Tibial nerve (tissue), 4 donors: Measurements from ENCODE around the gene ADGRE1. TPM values are rescaled to one million over a fixed set of nuclear protein-coding genes. Genes with fewer than 3 reads are reported as not detected.

Experiments used
- DNase-seq, 2 donors: peaks; one replicate each; pipeline ENCODE4 v3.0.0-alpha.2; 2019; ENCODE audit warnings: low spot score in 2 of 2
- H3K27ac ChIP-seq, 4 donors: fragments of 200-600 bp; sonication (generic) in 3 of 4; one replicate each; pipeline ENCODE4 v1.5.1; 2017 to 2019; ENCODE audit warnings: mild to moderate bottlenecking in 1 of 4
- H3K27me3 ChIP-seq, 2 donors: fragments of 200-600 bp; sonication (generic) in 1 of 2; one replicate each; pipeline versions ENCODE4 v1.5.1 to v1.6.0; 2017 to 2019
- H3K36me3 ChIP-seq, 3 donors: fragments of 200-600 bp; sonication (generic); one replicate each; pipeline ENCODE4 v1.5.1; 2018 to 2019
- H3K4me1 ChIP-seq, 4 donors: fragments of 200-600 bp; sonication (generic) in 3 of 4; one replicate each; pipeline ENCODE4 v1.5.1; 2017 to 2019
- H3K4me3 ChIP-seq, 4 donors: fragments of 200-600 bp; sonication (generic) in 3 of 4; one replicate each; pipeline ENCODE4 v1.5.1; 2017 to 2019; ENCODE audit warnings: mild to moderate bottlenecking in 1 of 4, moderate library complexity in 1 of 4
- H3K9me3 ChIP-seq, 4 donors: fragments of 200-600 bp; sonication (generic) in 3 of 4; one replicate each; pipeline ENCODE4 v1.5.1; 2017 to 2019
- CTCF ChIP-seq, 5 experiments: fragments of 200-600 bp in 3 of 5; fragments of 450-650 bp in 2 of 5; sonication (generic) in 3 of 5; IDR thresholded peaks; one replicate each; pipeline ENCODE4 v1.5.1; 2016 to 2019; ENCODE audit warnings: antibody characterized with exemption in 5 of 5, mild to moderate bottlenecking in 3 of 5, moderate library complexity in 2 of 5
- EP300 ChIP-seq, 2 donors: sonication (generic); formaldehyde crosslinking; IDR thresholded peaks; one replicate each; pipeline ENCODE4 v1.6.1; 2017; ENCODE audit warnings: antibody characterized with exemption in 2 of 2, mild to moderate bottlenecking in 1 of 2
- POLR2A ChIP-seq, 2 donors: fragments of 450-650 bp; IDR thresholded peaks; one replicate each; pipeline ENCODE4 v1.6.1; 2017; ENCODE audit warnings: antibody characterized with exemption in 2 of 2, mild to moderate bottlenecking in 2 of 2, moderate library complexity in 2 of 2
- WGBS, 2 donors: methylation state at CpG; one replicate each; pipeline ENCODE4 v1.1.5; 2018; 5-methylcytosine and 5-hydroxymethylcytosine counted together
- total RNA-seq, 4 donors: library from RNA; depleted of rRNA; stranded (reverse); fragments of >200 nt; gene quantifications; one replicate each; pipeline ENCODE4 v1.1.0, GENCODE V29; 2016

ADGRE1 gene
- total RNA-seq, 4 donors from 2014 or later = 0.20 to 1.7 (median 0.21) TPM; not detected in 1

DNA sequence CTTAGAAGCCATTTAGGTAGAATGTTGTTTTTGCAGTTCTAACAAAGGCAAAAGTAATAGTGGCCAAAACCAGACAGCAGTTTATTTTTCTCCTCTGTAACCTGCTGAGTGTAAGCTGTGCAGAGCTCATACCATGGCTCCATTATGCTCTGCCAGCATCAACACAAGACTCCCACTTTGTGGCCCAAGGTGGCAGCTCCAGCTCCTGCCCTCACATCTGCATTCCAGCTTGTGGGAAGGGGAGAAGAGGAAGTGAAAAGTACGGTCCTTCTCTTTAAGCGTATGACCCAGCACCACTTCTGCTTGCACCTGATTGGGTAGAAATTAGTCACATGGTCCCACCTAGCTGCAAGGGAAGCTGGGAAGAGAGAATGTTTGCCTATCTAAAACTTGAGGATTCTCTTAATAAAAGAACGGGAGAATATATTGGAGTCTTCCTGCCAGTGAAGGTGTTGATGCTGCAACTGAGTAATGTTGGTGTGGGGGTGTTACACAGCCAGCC is 19.2 kb downstream of the ADGRE1 start:
- peaks cover 0 to 55% (median 9%) of the 10 kb centered on the region in 4 donors for H3K9me3 ChIP-seq
- H3K27me3 ChIP-seq = no peaks in the 10 kb centered on the region
- no peak overlapping the region for H3K4me3 ChIP-seq
- DNase-seq = no peak
- no peak overlapping the region for H3K27ac ChIP-seq
- H3K4me1 ChIP-seq = no peaks in the 10 kb centered on the region
- WGBS, 2 donors = 50 to 51% methylated on average over 3 of the region's 3 CpGs
- no peaks in the 10 kb centered on the region for H3K36me3 ChIP-seq
- TF ChIP-seq EP300 (IDR thresholded peaks at IDR 0.05) (no peak), POLR2A (IDR thresholded peaks at IDR 0.05) (no peak), CTCF (IDR thresholded peaks at IDR 0.05) (no peak)

DNA sequence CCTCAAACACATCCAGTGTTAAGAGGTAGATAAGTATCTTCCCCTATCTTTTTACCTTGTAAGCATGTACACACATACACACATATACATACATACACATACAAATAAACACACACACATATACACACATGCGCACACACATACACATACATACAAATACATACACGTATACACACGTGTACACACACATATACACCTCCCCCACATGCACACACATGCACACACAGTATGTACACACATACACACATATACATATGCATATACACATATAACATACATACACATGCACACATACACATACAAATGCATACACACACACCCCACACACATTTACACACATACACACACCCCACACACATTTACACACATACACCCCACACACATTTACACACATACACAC is 24.1 kb downstream of the ADGRE1 start:
- no peaks in the 10 kb centered on the region for H3K27me3 ChIP-seq
- no peaks in the 10 kb centered on the region for H3K36me3 ChIP-seq
- peaks cover 0 to 53% (median 12%) of the 10 kb centered on the region in 4 donors for H3K9me3 ChIP-seq
- H3K4me3 ChIP-seq = no peak overlapping the region
- H3K27ac ChIP-seq = no peak overlapping the region
- WGBS, 2 donors = 47 to 49% methylated on average over 3 of the region's 3 CpGs
- no peak for TF ChIP-seq CTCF (IDR thresholded peaks at IDR 0.05)
- TF ChIP-seq EP300 (IDR thresholded peaks at IDR 0.05) = no peak
- TF ChIP-seq POLR2A (IDR thresholded peaks at IDR 0.05) = no peak
- H3K4me1 ChIP-seq = no peaks in the 10 kb centered on the region
- DNase-seq = no peak

DNA sequence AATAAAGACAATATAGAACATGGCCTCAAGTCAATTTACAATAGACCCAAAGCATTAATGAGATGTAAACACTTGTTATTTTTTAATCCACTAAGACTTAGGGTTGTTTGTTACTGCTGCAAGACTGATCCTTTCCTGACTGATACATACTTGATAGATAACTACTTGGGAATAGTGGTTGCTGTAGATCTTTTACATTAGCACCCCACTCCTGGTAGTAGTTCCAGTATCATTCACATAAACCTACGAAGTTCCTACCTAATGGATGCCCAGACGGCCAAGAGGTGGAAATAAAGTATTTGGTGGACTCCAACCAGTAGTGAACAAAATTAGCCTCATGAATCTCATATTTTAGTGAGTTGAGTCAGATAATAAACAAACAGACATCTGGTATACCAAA is 26.9 kb downstream of the ADGRE1 start:
- DNase-seq = no peak
- no peaks in the 10 kb centered on the region for H3K36me3 ChIP-seq
- H3K27ac ChIP-seq = no peak overlapping the region
- no peak overlapping the region for H3K4me3 ChIP-seq
- H3K4me1 ChIP-seq = no peaks in the 10 kb centered on the region
- H3K27me3 ChIP-seq = no peaks in the 10 kb centered on the region
- TF ChIP-seq CTCF (IDR thresholded peaks at IDR 0.05) = no peak
- H3K9me3 ChIP-seq = peaks cover 0 to 36% (median 6%) of the 10 kb centered on the region in 4 donors
- 58 to 59% methylated on average over 2 of the region's 2 CpGs for WGBS, 2 donors

DNA sequence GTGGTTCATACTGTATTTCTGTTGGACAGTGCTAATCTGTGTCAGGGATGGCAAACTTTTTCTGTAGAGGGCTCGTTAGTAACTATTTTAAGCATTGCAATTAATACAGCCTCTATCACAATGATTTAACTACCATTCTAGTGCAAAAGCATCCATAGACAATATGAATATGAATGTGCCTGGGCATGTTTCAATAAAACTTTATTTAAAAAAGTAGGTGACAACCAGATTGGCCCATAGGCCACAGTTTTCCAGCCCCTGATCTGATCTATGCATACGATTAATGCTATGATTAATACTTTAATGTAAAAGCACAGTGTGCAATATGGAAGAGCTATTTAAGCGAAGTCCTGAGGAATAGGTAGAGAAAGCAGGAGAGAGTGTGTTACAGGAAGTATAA is 29.6 kb downstream of the ADGRE1 start:
- Histone ChIP-seq H3K36me3 (no peaks in the 10 kb centered on the region), H3K27ac (no peak overlapping the region), H3K4me1 (no peaks in the 10 kb centered on the region), H3K4me3 (no peak overlapping the region), H3K27me3 (no peaks in the 10 kb centered on the region), H3K9me3 (peaks cover 0 to 49% (median 6%) of the 10 kb centered on the region in 4 donors)
- WGBS, 2 donors = 81 to 83% methylated on average over 3 of the region's 3 CpGs
- TF ChIP-seq EP300 (IDR thresholded peaks at IDR 0.05) (no peak), CTCF (IDR thresholded peaks at IDR 0.05) (no peak), POLR2A (IDR thresholded peaks at IDR 0.05) (no peak)
- no peak for DNase-seq

DNA sequence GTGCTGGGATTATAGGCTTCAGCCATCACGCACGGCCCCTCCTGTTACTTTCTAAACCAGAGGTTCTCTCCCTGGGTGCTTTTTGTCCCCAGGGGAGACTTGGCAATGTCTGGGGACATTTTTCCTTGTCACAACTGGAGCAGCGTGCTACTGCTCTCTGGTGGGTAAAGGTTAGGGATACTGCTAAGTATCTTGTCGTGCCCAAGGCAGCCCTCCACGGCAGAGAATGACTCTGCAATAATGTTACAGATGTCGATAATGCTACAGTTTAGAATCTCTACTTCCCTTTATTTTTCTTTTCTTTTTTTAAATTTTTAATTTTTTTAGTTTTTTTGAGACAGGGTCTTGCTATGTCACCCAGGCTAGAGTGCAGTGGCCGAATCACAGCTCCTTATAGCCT is 38.0 kb downstream of the ADGRE1 start:
- Histone ChIP-seq H3K27me3 (no peaks in the 10 kb centered on the region), H3K9me3 (peaks cover 0 to 74% (median 4%) of the 10 kb centered on the region in 4 donors), H3K36me3 (no peaks in the 10 kb centered on the region), H3K4me1 (no peaks in the 10 kb centered on the region), H3K4me3 (no peak overlapping the region), H3K27ac (no peak overlapping the region)
- no peak for TF ChIP-seq EP300 (IDR thresholded peaks at IDR 0.05)
- TF ChIP-seq POLR2A (IDR thresholded peaks at IDR 0.05) = no peak
- no peak for TF ChIP-seq CTCF (IDR thresholded peaks at IDR 0.05)
- no peak for DNase-seq
- 80 to 84% methylated on average over 7 of the region's 7 CpGs for WGBS, 2 donors
